Glutamatergic neuron (in vitro differentiated cells): ENCODE results near the gene SAMD8. TPM values are rescaled to one million over a fixed set of nuclear protein-coding genes. Genes with fewer than 3 reads are reported as not detected.

ENCODE experiments used
- DNase-seq: peaks from one replicate; pipeline ENCODE4 v3.0.0; 2022
- H3K27ac Mint-ChIP-seq: one replicate; pipeline ENCODE4 v1.8.0; 2020; ENCODE audit warnings: mild to moderate bottlenecking, mixed read lengths, inconsistent platforms; ENCODE audit not compliant: unreplicated experiment
- H3K27me3 Mint-ChIP-seq: one replicate; pipeline ENCODE4 v1.8.0; 2020; ENCODE audit warnings: mild to moderate bottlenecking, moderate library complexity, mixed read lengths, inconsistent platforms; ENCODE audit not compliant: unreplicated experiment
- H3K36me3 Mint-ChIP-seq: one replicate; pipeline ENCODE4 v1.8.0; 2020; ENCODE audit warnings: mild to moderate bottlenecking, mixed read lengths, inconsistent platforms; ENCODE audit not compliant: unreplicated experiment
- H3K4me1 Mint-ChIP-seq: one replicate; pipeline ENCODE4 v1.8.0; 2020; ENCODE audit warnings: mild to moderate bottlenecking, low read depth, mixed read lengths, inconsistent platforms; ENCODE audit not compliant: unreplicated experiment
- H3K4me3 Mint-ChIP-seq: one replicate; pipeline ENCODE4 v1.8.0; 2020; ENCODE audit warnings: mild to moderate bottlenecking, mixed read lengths, inconsistent platforms; ENCODE audit not compliant: unreplicated experiment
- H3K9me3 Mint-ChIP-seq: one replicate; pipeline ENCODE4 v1.8.0; 2020; ENCODE audit warnings: mild to moderate bottlenecking, moderate library complexity, mixed read lengths, inconsistent platforms; ENCODE audit not compliant: unreplicated experiment
- total RNA-seq: library from RNA; stranded (reverse); fragmentation: NEBNext Ultra II Directional; extraction: Animal tissue kit (Norgen Biotek cat#: 25700); gene quantifications from one replicate; pipeline ENCODE4 v1.2.1, GENCODE V29; 2021; ENCODE audit not compliant: unreplicated experiment
- TF ChIP-seq, protein P1 (sequence below): fragments of 200-600 bp; sonication (generic); IDR thresholded peaks from one replicate; pipeline ENCODE4 v1.5.0; 2021; ENCODE audit not compliant: partially characterized antibody, unreplicated experiment

SAMD8 gene
- total RNA-seq, 1 donor from 2014 or later = 32.8 TPM

DNA sequence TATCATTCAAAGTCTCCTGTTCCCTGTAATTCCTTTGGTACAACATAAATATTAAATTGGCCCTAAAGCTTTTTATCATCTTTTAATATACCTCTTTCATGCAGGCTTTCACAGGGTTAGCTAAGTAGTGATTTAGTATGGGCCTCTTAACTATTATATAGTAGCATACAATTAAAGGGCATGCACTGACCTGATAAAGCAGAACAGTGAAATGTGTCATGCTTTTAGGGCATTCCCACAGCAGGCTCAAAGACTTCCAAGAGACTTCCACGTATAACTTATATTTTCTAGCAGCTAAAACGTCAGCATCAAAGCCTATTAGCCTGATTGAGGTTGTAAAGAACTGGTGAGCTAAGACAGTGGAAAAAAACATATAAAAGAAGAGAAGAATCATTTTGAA, 35.3 kb downstream of the SAMD8 start:
- Mint-ChIP-seq H3K9me3 (peaks cover 2% of the 10 kb centered on the region), H3K27ac (no peak overlapping the region), H3K4me1 (peaks cover 2% of the 10 kb centered on the region), H3K4me3 (no peak overlapping the region), H3K27me3 (no peaks in the 10 kb centered on the region), H3K36me3 (no peaks in the 10 kb centered on the region)
- TF ChIP-seq, protein P1, sequence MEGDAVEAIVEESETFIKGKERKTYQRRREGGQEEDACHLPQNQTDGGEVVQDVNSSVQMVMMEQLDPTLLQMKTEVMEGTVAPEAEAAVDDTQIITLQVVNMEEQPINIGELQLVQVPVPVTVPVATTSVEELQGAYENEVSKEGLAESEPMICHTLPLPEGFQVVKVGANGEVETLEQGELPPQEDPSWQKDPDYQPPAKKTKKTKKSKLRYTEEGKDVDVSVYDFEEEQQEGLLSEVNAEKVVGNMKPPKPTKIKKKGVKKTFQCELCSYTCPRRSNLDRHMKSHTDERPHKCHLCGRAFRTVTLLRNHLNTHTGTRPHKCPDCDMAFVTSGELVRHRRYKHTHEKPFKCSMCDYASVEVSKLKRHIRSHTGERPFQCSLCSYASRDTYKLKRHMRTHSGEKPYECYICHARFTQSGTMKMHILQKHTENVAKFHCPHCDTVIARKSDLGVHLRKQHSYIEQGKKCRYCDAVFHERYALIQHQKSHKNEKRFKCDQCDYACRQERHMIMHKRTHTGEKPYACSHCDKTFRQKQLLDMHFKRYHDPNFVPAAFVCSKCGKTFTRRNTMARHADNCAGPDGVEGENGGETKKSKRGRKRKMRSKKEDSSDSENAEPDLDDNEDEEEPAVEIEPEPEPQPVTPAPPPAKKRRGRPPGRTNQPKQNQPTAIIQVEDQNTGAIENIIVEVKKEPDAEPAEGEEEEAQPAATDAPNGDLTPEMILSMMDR = no peak
- no peak for DNase-seq

DNA sequence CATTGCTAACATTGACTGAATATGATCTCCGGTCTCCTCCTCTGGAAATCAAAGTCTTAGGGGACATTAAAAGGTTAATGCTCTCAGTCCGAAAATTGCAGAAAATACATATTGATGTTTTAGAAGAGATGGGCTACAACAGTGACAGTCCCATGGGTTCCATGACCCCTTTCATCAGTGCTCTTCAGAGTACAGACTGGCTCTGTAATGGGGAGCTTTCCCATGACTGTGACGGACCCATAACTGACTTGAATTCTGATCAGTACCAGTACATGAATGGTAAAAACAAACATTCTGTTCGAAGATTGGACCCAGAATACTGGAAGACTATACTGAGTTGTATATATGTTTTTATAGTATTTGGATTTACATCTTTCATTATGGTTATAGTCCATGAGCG, 39.2 kb downstream of the SAMD8 start:
- TF ChIP-seq, protein P1 = no peak
- no peaks in the 10 kb centered on the region for H3K4me1 Mint-ChIP-seq
- H3K27ac Mint-ChIP-seq = no peak overlapping the region
- no peak for DNase-seq
- no peak overlapping the region for H3K4me3 Mint-ChIP-seq
- H3K9me3 Mint-ChIP-seq = no peaks in the 10 kb centered on the region
- no peaks in the 10 kb centered on the region for H3K36me3 Mint-ChIP-seq
- H3K27me3 Mint-ChIP-seq = no peaks in the 10 kb centered on the region

DNA sequence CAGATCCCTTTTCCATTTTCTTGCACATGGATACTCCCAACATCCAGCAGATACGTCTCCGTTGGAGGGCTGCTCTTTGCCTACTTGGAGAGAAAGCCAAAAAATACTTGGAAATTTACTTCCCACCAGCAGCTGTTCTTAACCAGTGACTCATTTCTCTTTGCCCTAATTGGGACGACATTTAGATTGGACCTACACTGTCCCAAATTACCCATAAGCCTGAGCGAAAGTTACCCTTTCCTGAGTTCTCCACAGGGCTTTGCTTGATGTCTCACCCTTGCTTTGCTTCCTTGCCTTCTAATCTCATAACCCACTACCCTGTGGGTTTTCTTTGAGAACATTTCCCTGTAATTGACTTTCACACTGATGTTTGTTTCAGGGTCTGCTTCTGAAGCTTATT, 48.1 kb downstream of the SAMD8 start:
- H3K27ac Mint-ChIP-seq = no peak overlapping the region
- no peaks in the 10 kb centered on the region for H3K36me3 Mint-ChIP-seq
- TF ChIP-seq, protein P1 = no peak
- H3K4me1 Mint-ChIP-seq = no peaks in the 10 kb centered on the region
- no peaks in the 10 kb centered on the region for H3K27me3 Mint-ChIP-seq
- no peak overlapping the region for H3K4me3 Mint-ChIP-seq
- DNase-seq = no peak
- no peaks in the 10 kb centered on the region for H3K9me3 Mint-ChIP-seq

DNA sequence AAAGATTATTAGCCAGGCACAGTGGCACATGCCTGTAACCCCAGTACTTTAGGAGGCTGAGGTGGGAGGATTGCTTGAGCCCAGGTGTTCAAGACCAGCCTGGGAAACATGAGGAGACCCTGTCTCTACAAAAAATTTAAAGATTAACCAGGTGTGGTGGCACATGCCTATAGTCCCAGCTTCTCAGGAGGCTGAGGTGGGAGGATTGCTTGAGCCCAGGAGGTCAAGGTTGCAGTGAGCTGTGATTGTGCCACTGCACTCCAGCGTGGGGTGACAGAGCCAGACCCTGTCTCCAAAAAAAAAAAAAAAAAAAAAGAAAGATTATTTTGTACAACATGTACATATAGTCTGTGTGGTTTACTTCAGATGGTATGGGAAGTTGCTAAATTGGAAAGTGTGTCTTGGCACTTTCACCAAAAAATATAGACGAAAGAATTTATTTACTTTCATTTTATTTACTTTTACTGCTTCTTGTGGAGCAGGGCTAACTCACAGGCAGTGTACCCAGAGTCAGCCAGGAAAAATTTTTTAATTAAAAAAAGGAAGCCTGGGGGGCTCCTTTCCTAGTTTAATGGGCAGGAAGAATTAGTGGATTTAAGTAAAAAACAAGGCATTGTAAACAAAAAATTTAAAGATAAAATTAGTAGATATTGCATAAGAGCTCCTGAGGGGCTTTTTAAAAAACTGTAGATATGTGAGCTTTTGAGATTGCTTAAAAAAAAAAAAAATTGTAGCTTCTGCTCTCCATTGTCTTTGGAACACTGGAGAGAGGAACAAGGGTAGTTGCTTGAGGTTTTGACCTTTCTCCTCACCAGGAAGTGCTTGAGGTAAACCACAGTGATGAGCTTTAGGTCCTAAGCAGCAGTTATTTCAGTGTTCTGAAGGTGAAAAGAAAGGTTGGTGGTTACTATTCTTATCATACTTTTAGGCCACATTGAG, 54.5 kb downstream of the SAMD8 start:
- H3K9me3 Mint-ChIP-seq = no peaks in the 10 kb centered on the region
- no peak overlapping the region for H3K4me3 Mint-ChIP-seq
- peaks cover 5% of the 10 kb centered on the region for H3K36me3 Mint-ChIP-seq
- no peak overlapping the region for H3K27ac Mint-ChIP-seq
- TF ChIP-seq, protein P1 = no peak
- H3K27me3 Mint-ChIP-seq = no peaks in the 10 kb centered on the region
- no peak for DNase-seq
- H3K4me1 Mint-ChIP-seq = no peaks in the 10 kb centered on the region

- no peaks in the 10 kb centered on the region for H3K27me3 Mint-ChIP-seq
- no peak overlapping the region for H3K27ac Mint-ChIP-seq
- DNase-seq = no peak
- H3K36me3 Mint-ChIP-seq = peaks cover 5% of the 10 kb centered on the region
- H3K4me1 Mint-ChIP-seq = no peaks in the 10 kb centered on the region
- no peaks in the 10 kb centered on the region for H3K9me3 Mint-ChIP-seq
- H3K4me3 Mint-ChIP-seq = no peak overlapping the region
- TF ChIP-seq, protein P1 = no peak
Observed at GRCh38 chr10:75166623-75166972, 55.1 kb downstream of the SAMD8 start.
